Lung (tissue), 12 donors: ENCODE results near the gene OMD. TPM values are rescaled to one million over a fixed set of nuclear protein-coding genes. Genes with fewer than 3 reads are reported as not detected.

ENCODE experiments used
- ATAC-seq: fragments of 200-7000 bp; cut with Tn5 transposase; one replicate; pipeline ENCODE4 v1.9.1; 2020; ENCODE audit warnings: moderate number of reproducible peaks; ENCODE audit not compliant: insufficient read depth, low FRiP score
- DNase-seq, 3 donors: peaks; one replicate each; pipeline ENCODE4 v3.0.0-alpha.2; 2013 to 2017
- H3K27ac ChIP-seq, 2 donors: one replicate each; pipeline ENCODE4 v1.5.1; 2013; ENCODE audit warnings: mild to moderate bottlenecking in 2 of 2, moderate library complexity in 2 of 2, control low read depth in 1 of 2, inconsistent platforms in 1 of 2, low read depth in 1 of 2, low read length in 1 of 2
- H3K27me3 ChIP-seq, 3 donors: one replicate each; pipeline ENCODE4 v1.5.1; 2013; ENCODE audit warnings: low read length in 2 of 3; ENCODE audit not compliant: control insufficient read depth in 3 of 3, insufficient read depth in 3 of 3
- H3K36me3 ChIP-seq, 4 donors: one replicate each; pipeline ENCODE4 v1.5.1; 2013; ENCODE audit warnings: low read length in 4 of 4, mild to moderate bottlenecking in 1 of 4, moderate library complexity in 1 of 4; ENCODE audit not compliant: control insufficient read depth in 4 of 4, insufficient read depth in 4 of 4
- H3K4me1 ChIP-seq, 5 donors: one replicate each; pipeline ENCODE4 v1.5.1; 2013; ENCODE audit warnings: low read length in 5 of 5, mild to moderate bottlenecking in 2 of 5, moderate library complexity in 1 of 5; ENCODE audit not compliant: control insufficient read depth in 5 of 5, insufficient read depth in 5 of 5
- H3K4me3 ChIP-seq: one replicate; pipeline ENCODE4 v1.5.1; 2013; ENCODE audit warnings: mild to moderate bottlenecking, control low read depth, moderate library complexity
- H3K9ac ChIP-seq, 2 donors: one replicate each; pipeline ENCODE4 v1.5.1; 2013; ENCODE audit warnings: low read length in 2 of 2, control low read depth in 1 of 2; ENCODE audit not compliant: insufficient read depth in 1 of 2
- H3K9me3 ChIP-seq, 4 donors: one replicate each; pipeline ENCODE4 v1.5.1; 2013; ENCODE audit warnings: low read length in 3 of 4, mild to moderate bottlenecking in 1 of 4, moderate library complexity in 1 of 4; ENCODE audit not compliant: control insufficient read depth in 4 of 4, insufficient read depth in 3 of 4
- WGBS, 2 donors: extraction: QIAGEN DNeasy Blood & Tissue Kit; methylation state at CpG; one replicate each; pipeline ENCODE4 v1.1.7; 2013; 5-methylcytosine and 5-hydroxymethylcytosine counted together
- polyA plus RNA-seq, 2 donors: library from polyadenylated mRNA; stranded (reverse); fragments of 200-250 nt; gene quantifications; one replicate each; pipeline ENCODE4 v1.2.1, GENCODE V29; 2013
- total RNA-seq, 2 donors: library from RNA; depleted of rRNA in 1 of 2; stranded (reverse); fragments of >200 nt in 1 of 2; gene quantifications; one replicate each; pipeline ENCODE4 v1.2.1, GENCODE V29; 2014 to 2021
- TF ChIP-seq, protein P1 (sequence below): IDR thresholded peaks from 2 replicates; pipeline ENCODE4 v1.5.1; 2012; ENCODE audit warnings: mild to moderate bottlenecking; ENCODE audit errors: control extremely low read depth, extremely low read depth
- donor health status: control.
- donor health status: control.
- donor health status: Bipolar disorder and iron deficiency.
- donor health status: healthy.
- donor health status: DM: yes; HTN: yes; CAD: no.

OMD gene
- total and polyA plus RNA-seq, 4 donors = 0.30 to 5.6 (median 1.6) TPM

DNA sequence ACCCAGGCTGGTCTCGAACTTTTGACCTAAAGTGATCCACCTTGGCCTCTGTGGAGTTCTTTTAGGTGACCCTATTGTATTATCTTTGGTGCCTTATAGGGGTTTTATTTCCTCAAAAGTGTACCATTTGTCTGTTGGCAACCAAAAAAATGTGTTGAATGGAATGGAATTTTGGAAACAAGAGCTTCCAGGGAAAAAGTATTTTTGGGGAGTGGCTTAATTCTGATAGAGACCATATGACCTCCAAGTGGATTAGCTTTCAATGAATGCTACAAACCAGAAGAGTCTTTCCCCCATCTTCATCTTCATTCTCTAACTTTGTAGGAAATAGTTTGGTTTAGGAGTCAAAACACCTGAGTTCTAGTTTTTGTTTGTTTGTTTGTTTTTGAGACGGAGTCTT lies 16.5 kb downstream of the OMD start:
- ATAC-seq = no peak
- Histone ChIP-seq H3K9ac (no peak overlapping the region), H3K27ac (no peak overlapping the region), H3K27me3 (no peaks in the 10 kb centered on the region), H3K4me1 (peaks cover 0 to 46% (median 4%) of the 10 kb centered on the region in 5 donors), H3K4me3 (no peak overlapping the region), H3K9me3 (no peaks in the 10 kb centered on the region), H3K36me3 (no peaks in the 10 kb centered on the region)
- TF ChIP-seq, protein P1, sequence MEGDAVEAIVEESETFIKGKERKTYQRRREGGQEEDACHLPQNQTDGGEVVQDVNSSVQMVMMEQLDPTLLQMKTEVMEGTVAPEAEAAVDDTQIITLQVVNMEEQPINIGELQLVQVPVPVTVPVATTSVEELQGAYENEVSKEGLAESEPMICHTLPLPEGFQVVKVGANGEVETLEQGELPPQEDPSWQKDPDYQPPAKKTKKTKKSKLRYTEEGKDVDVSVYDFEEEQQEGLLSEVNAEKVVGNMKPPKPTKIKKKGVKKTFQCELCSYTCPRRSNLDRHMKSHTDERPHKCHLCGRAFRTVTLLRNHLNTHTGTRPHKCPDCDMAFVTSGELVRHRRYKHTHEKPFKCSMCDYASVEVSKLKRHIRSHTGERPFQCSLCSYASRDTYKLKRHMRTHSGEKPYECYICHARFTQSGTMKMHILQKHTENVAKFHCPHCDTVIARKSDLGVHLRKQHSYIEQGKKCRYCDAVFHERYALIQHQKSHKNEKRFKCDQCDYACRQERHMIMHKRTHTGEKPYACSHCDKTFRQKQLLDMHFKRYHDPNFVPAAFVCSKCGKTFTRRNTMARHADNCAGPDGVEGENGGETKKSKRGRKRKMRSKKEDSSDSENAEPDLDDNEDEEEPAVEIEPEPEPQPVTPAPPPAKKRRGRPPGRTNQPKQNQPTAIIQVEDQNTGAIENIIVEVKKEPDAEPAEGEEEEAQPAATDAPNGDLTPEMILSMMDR = no peak
- WGBS, 2 donors = 94 to 95% methylated on average over 2 of the region's 2 CpGs
- no peak for DNase-seq

DNA sequence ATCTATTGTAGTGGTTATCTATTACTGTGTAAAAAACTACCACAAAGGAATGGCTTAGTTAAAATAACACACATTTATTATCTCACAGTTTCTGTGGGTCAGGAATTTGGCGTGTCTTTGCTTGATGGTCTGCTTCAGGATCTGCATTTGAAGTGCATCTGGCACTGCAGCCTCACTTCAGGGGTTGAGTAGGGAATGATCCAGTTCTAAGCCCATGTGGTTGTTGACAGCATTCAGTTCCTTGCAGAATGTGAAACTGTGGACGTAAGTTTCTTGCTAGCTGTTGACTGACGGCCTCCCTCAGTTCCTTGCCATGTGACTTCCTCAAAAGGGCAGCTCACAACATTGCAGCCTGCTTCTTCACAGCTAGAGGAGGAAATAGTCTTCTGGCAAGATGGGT lies 17.8 kb downstream of the OMD start:
- WGBS, 2 donors = 24 to 32% methylated on average over 3 of the region's 3 CpGs
- H3K4me1 ChIP-seq = peaks cover 0 to 50% (median 4%) of the 10 kb centered on the region in 5 donors
- no peaks in the 10 kb centered on the region for H3K9me3 ChIP-seq
- ATAC-seq (peak; percentile 62), DNase-seq (peak; percentile 24 to 74 (median 50))
- no peak overlapping the region for H3K4me3 ChIP-seq
- TF ChIP-seq, protein P1 = no peak
- H3K9ac ChIP-seq = peak overlapping the region in 1 of 2 donors; percentile 67
- H3K27ac ChIP-seq = no peak overlapping the region
- H3K27me3 ChIP-seq = no peaks in the 10 kb centered on the region
- H3K36me3 ChIP-seq = no peaks in the 10 kb centered on the region

DNA sequence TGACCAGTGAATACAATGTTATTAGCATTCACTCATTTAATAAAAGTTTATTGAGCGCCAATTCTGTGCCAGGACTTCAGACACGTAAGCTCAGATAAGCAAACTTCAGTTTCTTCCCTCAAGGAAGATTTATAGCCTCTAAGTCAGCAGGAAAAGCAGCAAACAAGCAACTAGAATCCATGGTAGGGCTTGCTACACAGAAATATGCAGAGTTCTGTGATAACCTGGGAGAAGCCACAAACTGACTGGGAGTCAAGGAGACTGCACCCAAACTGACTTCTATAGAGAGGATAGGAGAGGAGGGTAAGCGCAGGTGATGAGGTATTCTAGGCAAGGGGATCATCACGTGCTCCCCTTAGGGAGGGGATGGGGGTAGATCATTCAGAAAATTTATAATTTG lies 18.5 kb downstream of the OMD start:
- Histone ChIP-seq H3K9me3 (no peaks in the 10 kb centered on the region), H3K36me3 (no peaks in the 10 kb centered on the region), H3K4me1 (peaks cover 0 to 50% (median 4%) of the 10 kb centered on the region in 5 donors), H3K4me3 (no peak overlapping the region), H3K27ac (no peak overlapping the region), H3K27me3 (no peaks in the 10 kb centered on the region), H3K9ac (peak overlapping the region in 1 of 2 donors; percentile 68)
- ATAC-seq = no peak
- 81 to 83% methylated on average over 4 of the region's 4 CpGs for WGBS, 2 donors
- DNase-seq = peak in 1 of 3 donors; percentile 32
- TF ChIP-seq, protein P1 = no peak
